GM19397 (cell line): Measurements from ENCODE around the gene YAP1.

Experiments used
- ATAC-seq: cut with Tn5 transposase; IDR thresholded peaks from one replicate; pipeline ENCODE4 v1.9.1; 2021; ENCODE audit warnings: mild to moderate bottlenecking, moderate library complexity; ENCODE audit not compliant: unreplicated experiment

YAP1 gene

DNA sequence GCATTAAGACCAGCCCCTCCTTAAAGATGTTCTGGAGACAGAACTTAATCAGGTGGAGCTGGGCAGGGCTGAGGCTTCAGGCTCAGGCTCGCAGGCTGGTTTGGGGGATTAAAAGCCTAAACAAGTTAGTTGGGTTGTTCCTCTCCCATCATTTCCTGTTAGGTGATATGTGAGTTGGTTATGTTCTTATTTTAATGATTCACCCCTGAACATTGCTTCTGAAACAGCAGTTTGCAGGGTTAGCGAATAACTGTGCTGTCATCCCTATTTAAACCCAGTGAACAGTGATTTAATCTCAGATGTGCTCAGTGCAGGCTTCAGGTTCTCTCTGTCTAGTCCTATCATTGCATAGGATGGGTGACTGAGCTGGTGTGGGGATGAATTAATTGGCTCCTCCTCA is 159.7 kb downstream of the YAP1 start:
- ATAC-seq, result no peak

DNA sequence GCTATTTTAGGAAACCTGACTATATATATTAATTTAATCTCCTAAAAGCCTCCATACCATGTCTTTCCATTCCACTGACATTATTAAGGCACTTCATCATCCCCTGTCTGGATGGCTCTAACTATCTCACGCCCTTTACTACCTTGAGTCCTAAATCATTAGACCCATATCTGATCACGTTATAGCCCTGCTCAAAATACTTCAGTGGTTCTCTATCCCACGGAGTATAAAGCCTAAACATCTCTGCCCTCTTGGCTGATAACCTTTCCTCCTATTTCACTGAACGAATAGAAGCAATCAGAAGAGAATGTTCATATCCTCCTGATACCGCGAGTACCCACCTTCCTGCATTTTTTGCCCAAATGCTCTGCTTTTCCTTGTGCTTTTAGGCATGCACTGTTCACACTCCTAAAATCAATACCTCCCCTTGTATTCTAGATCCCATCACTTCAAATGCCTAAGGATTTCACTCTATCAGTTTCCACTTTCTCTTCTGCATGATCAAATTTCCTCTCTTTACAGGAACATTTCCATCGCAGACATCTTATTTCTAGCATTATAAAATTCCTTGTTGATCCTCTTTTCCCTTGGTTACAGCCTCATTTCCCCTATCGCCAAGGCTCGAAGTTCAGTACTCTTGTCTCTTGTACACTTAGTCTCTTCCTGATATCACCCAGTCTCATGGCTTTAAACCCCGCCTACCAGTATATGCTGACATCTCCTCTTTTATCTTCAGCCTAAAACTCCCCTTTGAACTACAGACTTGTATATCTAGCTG is 162.0 kb downstream of the YAP1 start:
- no peak for ATAC-seq

DNA sequence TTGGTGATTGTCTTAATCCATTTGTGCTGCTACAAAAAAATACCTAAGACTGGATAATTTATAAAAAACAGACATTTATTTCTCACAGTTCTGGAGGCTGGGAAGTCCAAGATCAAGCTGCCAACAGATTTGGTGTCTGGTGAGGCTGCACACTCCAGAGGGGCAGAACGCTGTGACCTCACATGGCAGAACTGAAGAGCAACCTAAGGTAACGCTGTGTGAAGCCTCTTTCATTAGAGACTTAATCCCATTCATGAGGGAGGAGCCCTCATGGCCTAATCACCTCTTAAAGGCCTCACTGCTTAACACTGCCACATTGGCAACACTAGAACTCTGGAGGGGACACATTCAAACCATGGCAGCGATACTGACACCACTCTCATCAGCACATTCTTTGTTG is 164.4 kb downstream of the YAP1 start:
- ATAC-seq, result no peak

DNA sequence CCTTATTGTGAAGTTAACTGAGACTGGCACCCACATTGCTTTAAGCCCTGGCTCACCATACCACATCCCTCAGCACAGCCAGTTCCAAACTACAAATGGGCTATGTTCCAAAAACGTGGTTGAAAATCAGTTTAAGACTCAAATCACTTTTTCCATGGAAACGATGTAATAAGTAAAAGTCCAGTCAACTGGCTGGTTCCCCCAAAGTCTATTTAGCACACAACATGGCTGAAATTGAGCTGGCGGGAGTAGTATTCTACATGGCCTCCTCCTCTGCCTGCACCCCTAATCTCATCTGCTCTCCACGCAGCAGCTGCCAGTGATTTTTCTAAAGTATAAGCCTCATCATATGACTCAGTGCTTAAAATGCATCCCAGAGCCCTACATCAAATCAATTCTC is 166.1 kb downstream of the YAP1 start:
- no peak for ATAC-seq

DNA sequence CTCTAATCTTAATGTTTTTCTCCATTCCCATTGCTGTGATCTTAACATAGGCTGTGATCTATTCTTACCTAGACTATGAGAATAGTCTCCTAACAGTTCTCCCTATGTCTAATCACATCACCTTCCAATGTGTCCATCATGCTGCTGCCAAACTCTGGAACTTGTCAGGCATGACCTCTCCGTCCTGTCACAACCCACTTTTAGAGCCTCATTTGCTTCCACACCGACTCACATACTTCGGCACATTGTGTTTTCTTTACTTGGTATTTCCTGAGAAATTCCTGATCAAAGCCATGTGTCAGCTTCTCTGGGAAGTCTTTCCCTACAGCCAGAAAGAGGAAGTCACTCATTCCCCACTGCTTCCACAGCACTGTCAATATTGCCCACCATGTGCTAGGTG is 166.5 kb downstream of the YAP1 start:
- no peak for ATAC-seq

DNA sequence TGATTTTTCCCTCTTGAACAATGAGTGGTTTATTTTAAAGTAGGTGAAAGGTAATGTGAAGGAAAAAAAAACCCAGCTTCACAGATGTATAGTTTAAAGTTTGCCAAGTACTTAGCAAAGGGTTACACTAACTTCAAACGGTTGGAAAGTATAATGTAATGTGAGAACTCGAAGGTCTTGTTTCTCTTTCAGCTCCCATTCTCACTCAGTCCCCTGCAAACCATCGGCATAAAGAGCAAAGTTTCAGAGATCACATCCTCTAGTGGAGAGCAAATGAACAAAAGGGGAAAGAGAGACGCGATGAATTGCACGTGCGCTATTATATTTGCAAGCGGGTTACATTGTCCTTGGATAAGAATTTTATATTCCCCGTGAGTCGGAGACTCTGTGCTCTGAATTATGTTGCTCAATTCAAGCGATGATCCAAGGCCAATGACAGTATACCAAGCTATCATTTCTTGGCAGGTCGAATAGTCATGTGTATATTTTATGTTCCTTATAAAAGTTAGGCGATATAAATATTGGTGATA is 169.5 kb downstream of the YAP1 start:
- peak; percentile 82 for ATAC-seq

DNA sequence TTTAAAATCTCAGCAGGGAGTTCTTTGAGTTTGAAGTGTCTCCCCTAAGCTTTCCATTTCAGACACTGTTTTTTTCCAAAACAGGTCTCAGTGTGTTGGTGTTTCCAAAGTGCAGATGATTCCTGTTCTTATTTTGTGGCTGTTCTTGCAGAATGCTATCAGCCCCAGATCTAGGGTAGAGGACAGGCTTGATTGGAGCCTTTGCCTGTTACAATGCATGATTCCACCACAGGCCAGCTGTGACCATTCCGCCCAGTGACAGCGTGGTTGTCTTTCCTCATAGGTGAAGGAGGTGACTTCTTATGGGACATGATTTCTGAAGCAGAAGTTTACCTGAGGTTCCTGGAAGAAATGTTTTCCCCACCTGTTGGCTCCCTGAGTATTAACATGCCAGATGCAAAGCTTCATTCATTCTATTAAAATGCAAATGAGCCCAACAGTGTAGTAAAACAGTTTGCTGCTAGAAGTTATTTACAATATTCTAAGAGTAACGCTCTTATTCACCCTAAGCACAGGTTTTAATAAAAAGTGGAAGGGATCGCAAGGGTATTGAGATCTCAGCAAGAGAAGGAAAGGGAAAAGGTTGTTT is 170.1 kb downstream of the YAP1 start:
- no peak for ATAC-seq
